LNCaP clone FGC (cell line): ENCODE measurements around the gene PPP1R14B.

Experiments
- DNase-seq: peaks from one replicate; pipeline ENCODE4 v3.0.0-alpha.2; 2011; ENCODE audit warnings: low read depth
- H3K4me3 ChIP-seq: 2 replicates; pipeline ENCODE4 v1.5.1; 2011; ENCODE audit warnings: mild to moderate bottlenecking, low read depth, low read length, control low read depth
- TF ChIP-seq, protein P1 (sequence below): IDR thresholded peaks from 2 replicates; pipeline ENCODE4 v1.5.1; 2012; ENCODE audit warnings: mild to moderate bottlenecking; ENCODE audit not compliant: control insufficient read depth, insufficient read depth; ENCODE audit errors: extremely low read depth

The PPP1R14B gene

DNA sequence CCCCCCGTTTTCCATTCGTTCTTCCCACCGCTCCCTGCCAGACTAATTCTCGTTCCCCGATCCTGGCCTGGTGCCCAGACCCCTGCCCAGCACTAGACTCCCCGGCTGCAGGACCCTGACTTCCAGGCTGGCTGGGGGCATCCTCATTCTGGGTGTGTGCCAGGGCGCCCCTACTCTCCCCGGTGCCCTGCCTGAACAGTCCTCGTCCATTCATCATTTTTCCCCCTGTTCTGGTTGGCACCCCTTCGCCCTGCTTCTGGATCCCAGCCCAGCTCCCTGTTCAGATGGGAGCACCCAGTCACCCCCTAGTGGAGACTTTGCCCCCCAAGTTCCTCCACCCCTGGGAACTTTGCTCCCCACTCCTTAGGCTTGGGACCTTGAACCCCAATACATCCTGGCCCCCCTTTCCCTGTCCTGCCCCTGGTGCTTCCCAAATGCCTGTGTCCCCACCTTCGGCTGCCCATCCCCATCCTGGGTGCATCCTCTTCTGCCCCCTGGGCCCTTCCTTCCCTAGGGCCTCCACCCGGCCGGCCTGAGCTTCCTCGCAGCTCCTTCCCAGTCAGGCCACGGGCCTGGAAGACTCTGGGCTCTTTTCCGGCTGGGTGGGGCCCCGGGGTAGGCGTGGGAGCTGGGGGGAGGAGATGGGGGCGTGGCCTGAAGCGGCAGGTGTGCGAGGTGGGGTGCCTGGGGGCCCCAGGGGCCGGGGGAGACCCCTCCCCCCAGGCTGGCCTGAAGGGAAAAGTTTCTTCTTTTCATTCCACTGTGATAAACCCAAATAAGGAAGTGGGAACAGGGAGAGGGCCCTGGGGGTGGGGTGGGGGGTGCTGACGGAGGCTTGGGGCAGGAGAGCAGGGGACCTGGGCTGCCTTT, 5.5 kb upstream of the PPP1R14B start:
- TF ChIP-seq, protein P1, sequence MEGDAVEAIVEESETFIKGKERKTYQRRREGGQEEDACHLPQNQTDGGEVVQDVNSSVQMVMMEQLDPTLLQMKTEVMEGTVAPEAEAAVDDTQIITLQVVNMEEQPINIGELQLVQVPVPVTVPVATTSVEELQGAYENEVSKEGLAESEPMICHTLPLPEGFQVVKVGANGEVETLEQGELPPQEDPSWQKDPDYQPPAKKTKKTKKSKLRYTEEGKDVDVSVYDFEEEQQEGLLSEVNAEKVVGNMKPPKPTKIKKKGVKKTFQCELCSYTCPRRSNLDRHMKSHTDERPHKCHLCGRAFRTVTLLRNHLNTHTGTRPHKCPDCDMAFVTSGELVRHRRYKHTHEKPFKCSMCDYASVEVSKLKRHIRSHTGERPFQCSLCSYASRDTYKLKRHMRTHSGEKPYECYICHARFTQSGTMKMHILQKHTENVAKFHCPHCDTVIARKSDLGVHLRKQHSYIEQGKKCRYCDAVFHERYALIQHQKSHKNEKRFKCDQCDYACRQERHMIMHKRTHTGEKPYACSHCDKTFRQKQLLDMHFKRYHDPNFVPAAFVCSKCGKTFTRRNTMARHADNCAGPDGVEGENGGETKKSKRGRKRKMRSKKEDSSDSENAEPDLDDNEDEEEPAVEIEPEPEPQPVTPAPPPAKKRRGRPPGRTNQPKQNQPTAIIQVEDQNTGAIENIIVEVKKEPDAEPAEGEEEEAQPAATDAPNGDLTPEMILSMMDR: no peak
- peak overlapping the region; percentile 85 for H3K4me3 ChIP-seq
- DNase-seq: no peak

- TF ChIP-seq, protein P1: no peak
- DNase-seq: no peak
- peak overlapping the region; percentile 85 for H3K4me3 ChIP-seq
Measured at GRCh38 chr11:64251753-64252002, 4.9 kb upstream of the PPP1R14B start.

GRCh38 chr11:64251016-64251752, 4.4 kb upstream of the PPP1R14B start, which contains the start of gene PLCB3:
Gene PLCB3, plus strand, starts transcription at chr11:64251530. Its CDS starts 120 bp downstream, at chr11:64251650.
- H3K4me3 ChIP-seq: peak within 1 kb of the TSS; percentile 85
- DNase-seq: no peak
- TF ChIP-seq, protein P1: peak; percentile 79

GRCh38 chr11:64250415-64251015, 3.8 kb upstream of the PPP1R14B start:
- TF ChIP-seq, protein P1: no peak
- DNase-seq: no peak
- H3K4me3 ChIP-seq: peak overlapping the region; percentile 52

GRCh38 chr11:64249563-64250414, 3.0 kb upstream of the PPP1R14B start:
- TF ChIP-seq, protein P1: no peak
- no peak overlapping the region for H3K4me3 ChIP-seq
- DNase-seq: no peak

- TF ChIP-seq, protein P1: no peak
- DNase-seq: no peak
- no peak overlapping the region for H3K4me3 ChIP-seq
Measured at GRCh38 chr11:64249038-64249437, 2.3 kb upstream of the PPP1R14B start.
